ENCODE measurements around the gene SNRPB. TPM values are rescaled to one million over a fixed set of nuclear protein-coding genes. Genes with fewer than 3 reads are reported as not detected.

SNRPB gene
- total RNA-seq, 1 donor from 2014 or later = 215 TPM

DNA sequence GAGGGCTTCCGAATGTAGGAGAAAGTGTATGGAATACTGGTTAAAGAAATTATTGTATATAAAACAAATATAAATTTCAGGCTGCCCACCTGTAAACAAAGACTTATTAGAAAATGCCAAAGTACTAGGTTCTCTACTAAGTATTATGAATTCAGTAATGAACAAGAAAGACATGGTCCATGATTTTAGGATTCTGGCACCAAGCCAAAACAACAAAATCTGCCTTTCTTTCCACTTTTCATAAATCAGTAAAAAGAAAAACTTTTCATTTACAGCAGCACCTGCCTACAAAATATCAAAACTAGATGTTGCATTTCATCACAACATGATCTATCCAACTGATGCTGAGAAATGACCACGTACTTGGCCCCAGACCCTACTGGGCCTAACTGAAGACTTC lies 14.5 kb upstream of the SNRPB start:
- DNase-seq = no peak
- no peak overlapping the region for H3K27ac Mint-ChIP-seq
- CTCF ChIA-PET = no interaction called here
- ATAC-seq (ENCODE audit: low read depth) = no peak
- H3K4me3 Mint-ChIP-seq = no peak overlapping the region
- H3K36me3 Mint-ChIP-seq (ENCODE audit: low read depth) = peaks cover 88% of the 10 kb centered on the region
- POLR2A ChIA-PET = no interaction called here
- TF ChIP-seq, protein P1, sequence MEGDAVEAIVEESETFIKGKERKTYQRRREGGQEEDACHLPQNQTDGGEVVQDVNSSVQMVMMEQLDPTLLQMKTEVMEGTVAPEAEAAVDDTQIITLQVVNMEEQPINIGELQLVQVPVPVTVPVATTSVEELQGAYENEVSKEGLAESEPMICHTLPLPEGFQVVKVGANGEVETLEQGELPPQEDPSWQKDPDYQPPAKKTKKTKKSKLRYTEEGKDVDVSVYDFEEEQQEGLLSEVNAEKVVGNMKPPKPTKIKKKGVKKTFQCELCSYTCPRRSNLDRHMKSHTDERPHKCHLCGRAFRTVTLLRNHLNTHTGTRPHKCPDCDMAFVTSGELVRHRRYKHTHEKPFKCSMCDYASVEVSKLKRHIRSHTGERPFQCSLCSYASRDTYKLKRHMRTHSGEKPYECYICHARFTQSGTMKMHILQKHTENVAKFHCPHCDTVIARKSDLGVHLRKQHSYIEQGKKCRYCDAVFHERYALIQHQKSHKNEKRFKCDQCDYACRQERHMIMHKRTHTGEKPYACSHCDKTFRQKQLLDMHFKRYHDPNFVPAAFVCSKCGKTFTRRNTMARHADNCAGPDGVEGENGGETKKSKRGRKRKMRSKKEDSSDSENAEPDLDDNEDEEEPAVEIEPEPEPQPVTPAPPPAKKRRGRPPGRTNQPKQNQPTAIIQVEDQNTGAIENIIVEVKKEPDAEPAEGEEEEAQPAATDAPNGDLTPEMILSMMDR (IDR thresholded peaks at IDR 0.05) = no peak
- H3K4me1 Mint-ChIP-seq = no peaks in the 10 kb centered on the region
- peaks cover 7% of the 10 kb centered on the region for H3K9me3 Mint-ChIP-seq
- H3K27me3 Mint-ChIP-seq = no peaks in the 10 kb centered on the region
- intact Hi-C loops (cut with micrococcal nuclease) = no loop called here

DNA sequence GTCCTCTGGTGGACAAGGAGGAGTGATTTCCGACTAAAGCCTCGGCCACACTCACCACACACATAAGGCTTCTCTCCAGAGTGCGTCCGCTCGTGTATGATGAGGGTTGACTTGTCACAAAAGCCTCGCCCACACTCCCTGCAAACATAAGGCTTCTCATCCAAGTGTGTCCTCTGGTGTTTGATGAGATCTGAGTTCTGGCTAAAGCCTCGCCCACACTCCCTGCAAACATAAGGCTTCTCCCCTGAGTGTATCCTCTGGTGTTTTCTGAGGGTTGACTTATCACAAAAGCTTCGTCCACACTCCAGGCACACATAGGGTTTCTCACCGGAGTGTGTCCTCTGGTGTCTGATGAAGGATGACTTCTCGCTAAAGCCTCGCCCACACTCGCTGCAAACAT lies 12.9 kb upstream of the SNRPB start:
- Mint-ChIP-seq H3K4me1 (no peaks in the 10 kb centered on the region), H3K4me3 (no peak overlapping the region), H3K27ac (no peak overlapping the region), H3K36me3 (ENCODE audit: low read depth) (peaks cover 75% of the 10 kb centered on the region), H3K9me3 (peaks cover 7% of the 10 kb centered on the region), H3K27me3 (no peaks in the 10 kb centered on the region)
- POLR2A ChIA-PET = no interaction called here
- TF ChIP-seq, protein P1 (IDR thresholded peaks at IDR 0.05) = no peak
- CTCF ChIA-PET = no interaction called here
- no peak for DNase-seq
- intact Hi-C loops (cut with micrococcal nuclease) = no loop called here
- no peak for ATAC-seq (ENCODE audit: low read depth)

DNA sequence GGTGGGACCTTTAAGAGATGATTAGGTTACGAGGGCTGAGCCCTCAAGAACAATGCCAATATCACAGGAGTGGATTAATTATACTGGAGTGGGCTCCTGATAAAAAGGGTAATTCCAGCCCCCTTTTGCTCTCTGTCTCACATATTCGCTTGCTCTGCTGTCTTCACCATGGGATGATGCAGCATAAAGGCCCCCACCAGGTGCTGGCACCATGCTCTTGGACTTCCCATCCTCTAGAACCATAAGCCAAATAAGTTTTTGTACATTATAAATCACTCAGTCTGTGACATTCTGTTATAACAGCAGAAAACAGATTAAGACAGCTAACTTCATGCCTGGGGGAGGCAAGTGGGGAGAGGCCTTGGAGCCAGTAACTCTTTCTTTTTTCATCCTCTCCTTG lies 9.8 kb upstream of the SNRPB start:
- H3K4me3 Mint-ChIP-seq = no peak overlapping the region
- H3K36me3 Mint-ChIP-seq (ENCODE audit: low read depth) = peaks cover 56% of the 10 kb centered on the region

DNA sequence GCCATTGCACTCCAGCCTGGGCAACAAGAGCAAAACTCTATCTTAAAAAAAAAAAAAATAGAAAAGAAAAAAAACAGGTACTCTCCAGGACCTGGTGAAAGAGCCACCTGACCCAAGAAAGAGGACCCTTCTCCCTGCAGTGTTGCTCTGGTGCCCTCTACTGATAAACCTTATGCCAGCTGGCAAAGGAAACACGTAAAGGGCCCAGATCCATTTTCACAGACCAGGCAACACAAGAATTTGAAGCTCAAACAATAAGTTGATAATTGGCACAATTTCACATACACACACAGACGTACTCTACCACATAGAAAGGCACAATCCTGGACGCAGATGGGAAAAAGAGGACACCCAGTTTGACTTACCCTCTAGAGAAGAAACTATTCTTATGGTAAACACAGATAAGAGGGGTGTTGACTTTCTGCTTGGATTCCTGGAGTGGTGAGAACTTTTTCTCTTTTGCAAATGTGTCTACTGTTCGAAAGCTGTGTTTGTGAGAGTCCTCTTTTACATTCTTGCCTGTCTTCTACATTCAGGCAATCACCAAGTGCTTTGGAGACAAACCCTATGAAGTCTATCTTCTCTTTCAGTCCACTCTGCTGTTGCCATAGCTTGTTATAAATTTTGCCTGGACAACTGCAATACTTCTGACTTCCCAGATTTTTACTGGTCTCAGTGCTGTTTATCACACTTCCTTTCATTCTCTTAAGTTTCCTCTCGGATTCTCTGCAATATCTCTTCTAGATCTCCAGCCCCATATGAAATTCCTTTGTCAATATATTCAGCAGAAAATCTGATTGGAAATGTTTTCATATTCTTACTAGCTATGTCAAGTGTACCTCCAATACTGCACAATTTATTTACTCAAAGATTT lies 6.4 kb upstream of the SNRPB start:
- Mint-ChIP-seq H3K4me1 (peaks cover 6% of the 10 kb centered on the region), H3K27ac (no peak overlapping the region), H3K36me3 (ENCODE audit: low read depth) (peaks cover 25% of the 10 kb centered on the region), H3K4me3 (no peak overlapping the region), H3K27me3 (no peaks in the 10 kb centered on the region), H3K9me3 (peaks cover 10% of the 10 kb centered on the region)
- POLR2A ChIA-PET = no interaction called here
- TF ChIP-seq, protein P1 (IDR thresholded peaks at IDR 0.05) = no peak
- intact Hi-C loops (cut with micrococcal nuclease) = loop anchor here (10.0 kb wide), 2 partner anchors 368 to 1152 kb away; partner anchors contain the start of genes PCED1A, SDCBP2 and VPS16
- CTCF ChIA-PET = interaction anchor here (1.7 kb wide), 1 partner anchor 44 kb away, joined by 4 read pairs; no protein-coding TSS in a partner anchor
- no peak for DNase-seq
- ATAC-seq (ENCODE audit: low read depth) = no peak

More for the DNA sequence above, 9.8 kb upstream of the SNRPB start:
- TF ChIP-seq, protein P1 (IDR thresholded peaks at IDR 0.05) = no peak
- H3K27me3 Mint-ChIP-seq = no peaks in the 10 kb centered on the region
- CTCF ChIA-PET = interaction anchor here (0.6 kb wide), 1 partner anchor 308 kb away, joined by 3 read pairs; no protein-coding TSS in a partner anchor
- H3K9me3 Mint-ChIP-seq = peaks cover 10% of the 10 kb centered on the region
- no peaks in the 10 kb centered on the region for H3K4me1 Mint-ChIP-seq
- ATAC-seq (ENCODE audit: low read depth) (no peak), DNase-seq (no peak)
- POLR2A ChIA-PET = no interaction called here
- intact Hi-C loops (cut with micrococcal nuclease) = no loop called here
- H3K27ac Mint-ChIP-seq = no peak overlapping the region
